Gastroesophageal sphincter (tissue), 3 donors: ENCODE results near the gene NCK2.

Source experiments
- CTCF ChIP-seq, 4 experiments: fragments of 200-600 bp in 2 of 4; fragments of 450-650 bp in 2 of 4; sonication (generic) in 1 of 4; IDR thresholded peaks; one replicate each; pipeline ENCODE4 v1.5.1; 2017 to 2019; ENCODE audit warnings: antibody characterized with exemption in 4 of 4, mild to moderate bottlenecking in 2 of 4, moderate library complexity in 2 of 4
- POLR2A ChIP-seq, 2 donors: fragments of 450-650 bp; IDR thresholded peaks; one replicate each; pipeline ENCODE4 v1.6.1; 2017; ENCODE audit warnings: antibody characterized with exemption in 2 of 2, mild to moderate bottlenecking in 2 of 2, moderate library complexity in 1 of 2

- TF ChIP-seq POLR2A (IDR thresholded peaks at IDR 0.05) (no peak), CTCF (IDR thresholded peaks at IDR 0.05) (no peak)
Measured at GRCh38 chr2:105881286-105882136, 136.8 kb downstream of the NCK2 start.
